ENCODE results near the gene PEAK1.

- TF ChIP-seq CTCF (conservative IDR thresholded peaks at IDR 0.05; ENCODE audit: low read depth, low read length) (no peak), EZH2 (IDR thresholded peaks at IDR 0.05; ENCODE audit: low read length, unreplicated experiment) (no peak)
Measured at GRCh38 chr15:77426377-77426776, 6.5 kb upstream of the PEAK1 start.

All from PC-3 (cell line).